Measurements from ENCODE around the gene SLC6A19. TPM values are rescaled to one million over a fixed set of nuclear protein-coding genes. Genes with fewer than 3 reads are reported as not detected.

Gene SLC6A19
- total and polyA plus RNA-seq, 2 of the 13 experiments (the other 11 are each of a cell fraction or from before 2014, with no cell fraction given) = 0.02 TPM; not detected in 1

- TF ChIP-seq ELK4 (CRISPR knock-in tag; IDR thresholded peaks at IDR 0.05; ENCODE audit: borderline replicate concordance) (no peak), NR1H2 (CRISPR knock-in tag; IDR thresholded peaks at IDR 0.05; ENCODE audit: borderline replicate concordance, low read depth) (no peak), ZNF512 (CRISPR knock-in tag; IDR thresholded peaks at IDR 0.05) (no peak), TRIM24 (CRISPR knock-in tag; IDR thresholded peaks at IDR 0.05) (no peak), STAT6 (CRISPR knock-in tag; IDR thresholded peaks at IDR 0.05; ENCODE audit: borderline replicate concordance) (no peak)
These were observed 16.3 kb downstream of the SLC6A19 start (continued) for GRCh38 chr5:1217596-1218206.

All from HepG2 (cell line).